Measurements from ENCODE around the gene TALDO1.

GRCh38 chr11:701741-702461 lies 45.4 kb upstream of the TALDO1 start:
- TF ChIP-seq CTCF (IDR thresholded peaks at IDR 0.05) (no peak), POLR2A (IDR thresholded peaks at IDR 0.05) (no peak)

Measured in testis (tissue), 2 donors.